UCSD-AML1 (cell line): ENCODE results near the gene OTOP3.
A peak's percentile ranks its signal among the peaks of the same experiment; 100 is the strongest.

Experiments used
- DNase-seq: peaks from one replicate; lab custom pipeline; 2025; ENCODE audit not compliant: unreplicated experiment; lab: John Stamatoyannopoulos, UW

Gene OTOP3

GRCh38 chr17:74937064-74938051, 1.7 kb downstream of the OTOP3 start:
- no peak for DNase-seq

GRCh38 chr17:74938194-74938950, 2.7 kb downstream of the OTOP3 start:
- DNase-seq = no peak

DNA sequence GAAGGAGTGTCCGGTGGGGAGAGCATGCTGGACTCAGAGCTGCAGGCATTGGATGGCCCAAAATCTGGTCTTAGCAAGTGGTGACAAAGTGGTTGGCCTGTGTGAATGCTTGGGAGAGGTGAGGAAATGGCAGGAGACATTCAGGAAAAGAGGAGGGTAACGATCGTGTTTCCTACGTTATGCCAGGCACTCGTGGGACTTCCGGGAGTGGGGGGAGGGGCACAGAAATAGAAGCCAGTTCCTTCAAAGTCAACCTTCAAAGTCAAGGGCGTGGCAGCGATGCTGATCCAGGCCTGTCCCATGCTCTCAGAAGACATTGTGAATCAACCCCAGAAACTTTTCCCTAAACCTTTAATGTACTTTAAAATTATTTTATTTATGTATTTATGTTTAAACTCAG, 3.8 kb downstream of the OTOP3 start:
- DNase-seq = no peak

DNA sequence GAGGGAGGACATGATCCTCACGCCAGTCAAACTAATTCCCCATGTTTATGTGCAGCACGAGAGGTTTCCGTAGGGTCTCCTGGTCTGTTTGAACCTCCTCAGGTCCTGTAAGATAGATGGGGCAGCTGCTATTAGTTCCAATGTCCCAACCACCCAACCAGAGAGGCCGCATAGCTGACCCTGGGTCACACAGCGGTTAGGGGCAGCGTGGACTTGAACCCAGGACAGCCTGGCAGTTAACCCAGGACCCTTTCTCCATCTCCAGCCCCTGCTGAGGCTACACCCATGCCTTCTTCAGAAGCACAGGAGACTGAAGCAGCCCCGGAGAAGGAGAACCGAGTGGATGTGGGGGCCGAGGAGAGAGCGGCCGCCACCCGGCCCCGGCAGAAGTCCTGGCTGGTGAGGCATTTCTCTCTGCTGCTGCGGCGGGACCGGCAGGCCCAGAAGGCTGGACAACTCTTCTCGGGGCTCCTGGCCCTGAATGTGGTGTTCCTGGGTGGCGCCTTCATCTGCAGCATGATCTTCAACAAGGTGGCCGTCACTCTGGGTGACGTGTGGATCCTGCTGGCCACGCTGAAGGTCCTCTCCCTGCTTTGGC, 5.5 kb downstream of the OTOP3 start:
- DNase-seq = no peak

- no peak for DNase-seq
These were observed 8.3 kb downstream of the OTOP3 start for GRCh38 chr17:74943808-74944522.

GRCh38 chr17:74945543-74945942, 9.8 kb downstream of the OTOP3 start:
- no peak for DNase-seq

GRCh38 chr17:74946641-74947040, 10.9 kb downstream of the OTOP3 start:
- no peak for DNase-seq

- no peak for DNase-seq
These were observed 11.5 kb downstream of the OTOP3 start for GRCh38 chr17:74947041-74947754.

- no peak for DNase-seq
These were observed 13.9 kb downstream of the OTOP3 start for GRCh38 chr17:74949455-74950115.

DNA sequence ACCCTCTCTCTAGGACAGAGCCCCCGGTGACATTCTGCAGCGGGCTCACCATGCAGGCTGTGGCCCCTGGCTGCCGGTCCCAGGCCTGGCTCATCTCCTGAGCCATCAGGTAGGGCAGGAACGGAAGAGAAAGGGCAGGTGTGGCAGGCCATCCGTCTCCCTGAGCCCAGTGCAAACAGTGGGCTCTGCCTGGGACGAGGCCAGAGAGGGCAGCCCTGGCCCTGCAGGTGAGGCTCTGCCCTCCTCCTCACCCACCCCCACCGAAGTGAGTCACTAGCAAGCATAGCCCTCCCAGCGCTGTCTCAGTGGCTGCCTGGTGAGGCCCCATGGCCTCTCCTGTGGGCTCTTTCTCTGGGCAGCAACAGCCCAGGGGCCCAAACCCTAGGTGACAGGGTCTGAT, 14.5 kb downstream of the OTOP3 start:
- no peak for DNase-seq

- no peak for DNase-seq
These were observed 15.4 kb downstream of the OTOP3 start for GRCh38 chr17:74951065-74951464.

GRCh38 chr17:74951680-74952421, 16.2 kb downstream of the OTOP3 start:
- DNase-seq = no peak

GRCh38 chr17:74952431-74953133, 16.9 kb downstream of the OTOP3 start:
- DNase-seq = no peak

- DNase-seq = no peak
These were observed 17.5 kb downstream of the OTOP3 start for GRCh38 chr17:74953134-74953687.

DNA sequence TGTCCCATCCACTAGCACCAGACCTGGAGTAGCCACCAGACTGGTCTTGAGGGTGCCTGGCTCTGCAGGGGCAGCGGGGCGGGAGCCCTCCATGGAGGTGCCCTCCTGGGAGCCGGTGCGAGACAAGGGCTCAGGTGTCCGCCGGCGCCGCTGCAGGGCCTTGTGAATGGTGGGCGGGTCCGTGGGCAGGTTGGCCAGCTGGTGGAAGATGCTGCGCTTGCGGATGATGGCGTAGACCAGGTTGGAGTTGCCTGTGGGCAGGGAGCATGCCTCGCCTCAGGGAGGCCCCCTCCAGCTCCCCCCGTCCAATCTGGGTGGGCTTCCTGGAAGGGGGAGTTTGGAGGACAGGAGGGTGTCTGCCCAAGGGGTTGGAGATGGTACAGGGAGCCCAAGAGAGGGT, 18.4 kb downstream of the OTOP3 start:
- no peak for DNase-seq

DNA sequence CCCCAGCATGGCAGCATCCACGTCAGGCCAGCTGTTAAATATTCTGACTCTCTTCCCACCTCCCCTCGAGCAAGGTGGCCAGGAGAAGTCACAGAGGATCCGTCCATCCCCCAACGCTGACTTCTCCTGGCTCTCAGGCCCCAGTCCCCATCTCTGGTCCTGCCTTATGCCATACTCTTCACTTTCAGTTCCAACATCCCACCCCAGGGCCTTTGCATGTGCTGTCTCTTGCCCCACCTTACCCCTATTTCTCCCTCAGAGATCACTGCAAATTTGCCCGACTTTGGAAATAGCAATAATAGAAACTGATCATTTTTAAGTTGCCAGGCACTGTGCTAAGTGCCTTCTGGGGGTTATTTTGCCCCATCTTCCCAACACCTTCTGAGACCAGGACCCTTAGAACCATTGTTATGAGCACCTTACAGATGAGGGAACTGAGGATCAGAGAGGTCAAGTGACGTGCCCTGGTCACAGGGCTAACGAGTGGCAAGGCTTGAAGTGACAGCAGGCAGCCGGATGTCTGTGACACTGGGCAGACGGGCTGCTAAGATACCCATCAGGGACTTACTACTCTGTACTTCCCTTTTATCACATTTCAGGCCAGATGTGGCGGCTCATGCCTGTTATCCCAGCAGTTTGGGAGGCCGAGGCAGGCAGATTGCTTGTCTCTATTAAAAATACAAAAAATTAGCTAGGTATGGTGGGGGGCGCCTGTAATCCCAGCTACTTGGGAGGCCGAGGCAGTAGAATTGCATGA, 19.1 kb downstream of the OTOP3 start:
- peak; percentile 56 for DNase-seq

DNA sequence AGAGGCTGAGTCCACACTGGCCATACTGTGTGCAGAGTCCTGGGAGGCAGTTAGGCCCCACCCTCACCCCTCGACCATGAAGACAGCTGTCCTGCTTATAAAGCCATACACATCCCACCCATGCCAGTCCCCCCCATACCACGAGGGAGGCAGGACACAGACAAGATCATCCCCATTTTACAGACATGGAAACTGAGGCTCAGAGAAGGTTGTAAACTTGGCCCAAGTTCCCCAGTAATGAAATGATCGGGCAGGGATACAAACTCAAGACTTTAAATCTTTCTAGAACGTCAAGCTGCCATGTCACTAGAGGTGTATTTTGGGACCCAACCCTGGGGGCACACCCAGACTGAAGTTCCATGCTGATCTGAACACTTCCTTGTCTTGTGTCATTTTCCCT, 20.4 kb downstream of the OTOP3 start:
- no peak for DNase-seq
